GM10248 (cell line): Measurements from ENCODE around the gene SPN.
"Not testable (repeated sequence)": the region's sequence is repeated elsewhere in the genome, so short reads cannot be mapped to it uniquely, and the experiment has no call there.

Source experiments
- CTCF ChIA-PET: fragments of 300-600 bp; sonication (Branson Sonifier 250); formaldehyde crosslinking; extraction: SDS; loops from one replicate; lab custom pipeline; 2021; ENCODE audit warnings: antibody characterized with exemption; lab: Yijun Ruan, JAX
- POLR2A ChIA-PET: fragments of 350-650 bp; sonication (Branson Sonifier 250); formaldehyde crosslinking; extraction: SDS; loops from one replicate; lab custom pipeline; 2020; ENCODE audit warnings: antibody characterized with exemption; lab: Yijun Ruan, JAX
- DNase-seq: peaks from one replicate; pipeline ENCODE4 v3.0.0; 2012; ENCODE audit errors: extremely low spot score
- CTCF ChIP-seq: IDR thresholded peaks from 2 replicates; pipeline ENCODE4 v1.5.1; 2012; ENCODE audit warnings: mild to moderate bottlenecking, low read depth; ENCODE audit errors: extremely low read depth, missing control alignments, control extremely low read depth

The SPN gene

GRCh38 chr16:29684679-29685078 is 21.6 kb downstream of the SPN start:
- POLR2A ChIA-PET = interaction anchor here (0.5 kb wide), 1 partner anchor 37 kb away, joined by 6 read pairs; no protein-coding TSS in a partner anchor
- DNase-seq = no peak
- CTCF ChIA-PET = interaction anchor here (1.0 to 1.6 kb wide), 4 partner anchors 8 to 347 kb away, joined by 3 to 5 read pairs (median 4); no protein-coding TSS in a partner anchor
- no peak for TF ChIP-seq CTCF

- no peak for DNase-seq
- CTCF ChIA-PET = interaction anchor here (0.8 to 3.4 kb wide), 4 partner anchors 10 to 345 kb away, joined by 4 to 15 read pairs (median 5); partner anchors contain the start of gene TLCD3B
- POLR2A ChIA-PET = interaction anchor here (0.5 to 0.6 kb wide), 2 partner anchors 11 to 1515 kb away, joined by 3 read pairs; no protein-coding TSS in a partner anchor
- no peak for TF ChIP-seq CTCF
Measured at GRCh38 chr16:29686740-29687332, 23.8 kb downstream of the SPN start.

GRCh38 chr16:29687755-29688154 is 24.7 kb downstream of the SPN start:
- POLR2A ChIA-PET = no interaction called here
- TF ChIP-seq CTCF = no peak
- DNase-seq = no peak
- CTCF ChIA-PET = interaction anchor here (1.4 to 3.4 kb wide), 5 partner anchors 8 to 344 kb away, joined by 3 to 15 read pairs (median 4); partner anchors contain the start of genes QPRT and TLCD3B

GRCh38 chr16:29688172-29688571 is 25.1 kb downstream of the SPN start:
- DNase-seq = no peak
- no peak for TF ChIP-seq CTCF
- ChIA-PET POLR2A (no interaction called here), CTCF (interaction anchor here (1.4 to 3.4 kb wide), 5 partner anchors 9 to 344 kb away, joined by 3 to 15 read pairs (median 4); partner anchors contain the start of genes QPRT and TLCD3B)

GRCh38 chr16:29689490-29690351 is 26.7 kb downstream of the SPN start:
- POLR2A ChIA-PET, DNase-seq: not testable (repeated sequence)

GRCh38 chr16:29692606-29693005 is 29.6 kb downstream of the SPN start:
- DNase-seq, POLR2A ChIA-PET: not testable (repeated sequence)
- CTCF ChIA-PET = interaction anchor here (1.5 to 2.6 kb wide), 12 partner anchors 9 to 156 kb away, joined by 3 to 32 read pairs (median 7); partner anchors contain the start of genes QPRT and SPN

More at GRCh38 chr16:29689490-29690351, 26.7 kb downstream of the SPN start:
- CTCF ChIA-PET = interaction anchor here (1.0 to 3.4 kb wide), 4 partner anchors 11 to 100 kb away, joined by 3 to 32 read pairs (median 9); no protein-coding TSS in a partner anchor
